Measurements from ENCODE around the gene SLC28A1.
A peak's percentile ranks its signal among the peaks of the same experiment; 100 is the strongest.

SLC28A1 gene

GRCh38 chr15:84976746-84977345, 92.4 kb downstream of the SLC28A1 start:
- no peak for TF ChIP-seq CTCF (IDR thresholded peaks at IDR 0.05; ENCODE audit: low read depth, low read length, missing control alignments)

GRCh38 chr15:84979651-84980050, 95.2 kb downstream of the SLC28A1 start:
- DNase-seq (ENCODE audit: low read depth) = no peak
- no peak overlapping the region for H3K4me3 ChIP-seq (ENCODE audit: low read depth, low read length)
- in situ Hi-C loops (cut with HindIII; ENCODE audit: low sequenced_read_pairs) = no loop called here
- TF ChIP-seq CTCF (IDR thresholded peaks at IDR 0.05; ENCODE audit: low read depth, low read length, missing control alignments) = no peak

More at GRCh38 chr15:84976746-84977345, 92.4 kb downstream of the SLC28A1 start:
- DNase-seq (ENCODE audit: low read depth) = no peak
- no peak overlapping the region for H3K4me3 ChIP-seq (ENCODE audit: low read depth, low read length)
- in situ Hi-C loops (cut with HindIII; ENCODE audit: low sequenced_read_pairs) = no loop called here

GRCh38 chr15:84980196-84981053, 96.0 kb downstream of the SLC28A1 start:
- no peak for TF ChIP-seq CTCF (IDR thresholded peaks at IDR 0.05; ENCODE audit: low read depth, low read length, missing control alignments)
- peak overlapping the region; percentile 73 for H3K4me3 ChIP-seq (ENCODE audit: low read depth, low read length)
- in situ Hi-C loops (cut with HindIII; ENCODE audit: low sequenced_read_pairs) = no loop called here
- DNase-seq (ENCODE audit: low read depth) = peak; percentile 55

GRCh38 chr15:84981054-84981710, 96.7 kb downstream of the SLC28A1 start:
- peak; percentile 89 for DNase-seq (ENCODE audit: low read depth)
- no peak for TF ChIP-seq CTCF (IDR thresholded peaks at IDR 0.05; ENCODE audit: low read depth, low read length, missing control alignments)
- in situ Hi-C loops (cut with HindIII; ENCODE audit: low sequenced_read_pairs) = no loop called here
- H3K4me3 ChIP-seq (ENCODE audit: low read depth, low read length) = peak overlapping the region; percentile 73

- DNase-seq (ENCODE audit: low read depth) = no peak
- TF ChIP-seq CTCF (IDR thresholded peaks at IDR 0.05; ENCODE audit: low read depth, low read length, missing control alignments) = no peak
- H3K4me3 ChIP-seq (ENCODE audit: low read depth, low read length) = peak within 1 kb of the TSS; percentile 73
- in situ Hi-C loops (cut with HindIII; ENCODE audit: low sequenced_read_pairs) = no loop called here
Measured at GRCh38 chr15:84981711-84982300, 97.3 kb downstream of the SLC28A1 start, which contains the start of gene PDE8A. Gene PDE8A (plus strand): TSS chr15:84981856. CDS start chr15:84982163, 307 bp downstream.

- in situ Hi-C loops (cut with HindIII; ENCODE audit: low sequenced_read_pairs) = no loop called here
- no peak for DNase-seq (ENCODE audit: low read depth)
- no peak for TF ChIP-seq CTCF (IDR thresholded peaks at IDR 0.05; ENCODE audit: low read depth, low read length, missing control alignments)
- H3K4me3 ChIP-seq (ENCODE audit: low read depth, low read length) = peak overlapping the region; percentile 73
Measured at GRCh38 chr15:84982301-84982920, 97.9 kb downstream of the SLC28A1 start.
